Measurements from ENCODE around the gene RAP1GAP2.
"Not testable (repeated sequence)": the region's sequence is repeated elsewhere in the genome, so short reads cannot be mapped to it uniquely, and the experiment has no call there.

The RAP1GAP2 gene

DNA sequence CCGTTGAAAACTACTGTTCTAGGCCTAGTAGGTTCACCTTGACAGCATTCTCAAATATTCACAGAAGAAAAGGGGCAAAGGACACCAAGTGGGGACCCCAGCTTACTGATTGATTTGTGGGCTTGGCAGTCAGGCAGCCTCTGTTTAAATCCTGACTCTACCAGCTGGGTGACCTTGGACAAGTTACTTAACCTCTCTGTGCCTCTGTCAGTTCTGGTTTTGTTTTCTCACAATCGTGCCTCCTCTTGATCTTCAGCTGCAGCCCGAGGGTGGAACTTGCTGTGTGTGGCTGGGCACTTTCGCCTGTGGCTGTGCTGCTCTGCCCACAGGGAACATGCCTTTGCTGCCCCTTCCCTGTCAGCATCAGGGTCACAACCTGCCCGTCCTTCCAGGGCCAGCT lies 17.8 kb downstream of the RAP1GAP2 start:
- DNase-seq (ENCODE audit: low read depth in 1 of 2, low spot score in 1 of 2), result no peak

DNA sequence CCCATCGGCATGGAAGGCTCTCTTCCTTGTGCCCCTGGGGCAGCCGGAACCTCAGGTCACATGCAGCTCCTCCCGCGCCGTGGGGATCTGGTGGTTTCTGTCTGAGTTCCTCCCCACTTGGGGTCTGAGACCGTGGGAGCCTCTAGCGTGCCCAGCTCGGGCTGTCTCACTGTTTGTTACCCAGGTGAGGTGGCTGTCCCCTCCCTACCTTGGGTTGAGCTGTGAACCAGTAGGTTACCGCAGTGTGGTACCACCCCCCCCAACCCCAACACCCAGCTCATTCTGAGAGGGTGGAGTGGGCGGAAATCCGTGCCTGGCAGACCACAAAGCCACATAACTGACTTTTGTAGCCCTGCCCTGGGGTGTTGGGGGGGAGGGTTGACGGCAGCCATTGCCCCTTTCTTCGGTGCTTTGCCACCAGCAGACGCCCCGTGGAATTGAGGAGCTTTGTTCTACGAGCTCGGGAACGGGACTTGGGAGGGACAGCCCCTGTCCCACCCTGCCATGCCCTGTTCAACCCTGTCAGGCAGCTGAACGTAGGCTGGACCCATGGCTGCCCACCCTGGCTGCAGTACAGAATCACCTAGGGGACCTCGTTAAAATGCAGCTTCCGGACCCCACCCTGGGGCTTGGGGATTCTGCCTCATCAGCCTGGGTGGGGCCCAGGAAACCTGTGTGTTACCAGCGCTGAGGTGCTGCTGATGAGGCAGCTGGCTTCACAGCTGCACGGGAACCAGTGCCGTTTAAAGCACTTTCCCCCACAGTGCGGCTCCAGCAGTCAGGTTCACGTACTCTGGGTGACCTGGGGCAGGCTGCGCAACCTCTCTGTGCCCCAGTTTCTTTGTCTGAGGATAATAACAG lies 18.5 kb downstream of the RAP1GAP2 start:
- peak; percentile 63 to 85 for DNase-seq (ENCODE audit: low read depth in 1 of 2, low spot score in 1 of 2)

DNA sequence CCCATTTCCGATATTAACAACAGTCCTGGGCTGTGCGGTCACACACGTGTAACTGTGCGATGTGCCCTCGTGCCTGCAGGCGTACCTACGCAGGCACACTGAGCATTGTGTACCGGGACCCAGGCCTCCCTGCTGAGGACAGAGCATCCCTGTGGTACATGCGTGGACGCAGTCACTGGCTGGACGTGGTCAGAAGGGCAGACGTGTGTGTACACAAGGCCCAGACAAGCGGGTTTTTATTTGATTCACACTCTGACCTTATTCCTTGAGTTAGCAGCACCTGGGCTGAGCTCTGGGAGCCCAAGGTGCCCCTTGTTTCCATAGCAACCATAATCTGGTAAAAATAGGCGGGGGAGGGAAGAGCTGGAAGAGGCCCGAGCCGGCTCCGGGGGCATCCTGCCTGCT lies 19.5 kb downstream of the RAP1GAP2 start:
- DNase-seq (ENCODE audit: low read depth in 1 of 2, low spot score in 1 of 2), result no peak

DNA sequence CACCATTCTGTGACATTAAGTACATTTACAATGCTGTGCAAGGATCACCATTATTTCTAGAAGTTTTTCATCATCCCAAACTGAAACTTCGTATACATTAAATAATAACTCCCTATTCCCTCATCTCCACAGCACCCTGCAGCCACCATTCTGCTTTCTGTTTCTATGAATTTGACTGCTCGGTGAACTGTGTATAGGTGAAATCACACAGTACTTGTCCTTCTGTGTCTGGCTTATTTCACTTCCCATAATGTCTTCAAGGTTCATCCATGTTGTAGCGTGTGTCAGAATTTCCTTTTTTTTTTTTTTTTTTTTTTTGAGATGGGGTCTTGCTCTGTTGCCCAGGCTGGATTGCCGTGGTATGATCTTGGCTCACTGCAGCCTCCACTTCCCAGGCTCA lies 20.4 kb downstream of the RAP1GAP2 start:
- no peak for DNase-seq (ENCODE audit: low read depth in 1 of 2, low spot score in 1 of 2)

DNA sequence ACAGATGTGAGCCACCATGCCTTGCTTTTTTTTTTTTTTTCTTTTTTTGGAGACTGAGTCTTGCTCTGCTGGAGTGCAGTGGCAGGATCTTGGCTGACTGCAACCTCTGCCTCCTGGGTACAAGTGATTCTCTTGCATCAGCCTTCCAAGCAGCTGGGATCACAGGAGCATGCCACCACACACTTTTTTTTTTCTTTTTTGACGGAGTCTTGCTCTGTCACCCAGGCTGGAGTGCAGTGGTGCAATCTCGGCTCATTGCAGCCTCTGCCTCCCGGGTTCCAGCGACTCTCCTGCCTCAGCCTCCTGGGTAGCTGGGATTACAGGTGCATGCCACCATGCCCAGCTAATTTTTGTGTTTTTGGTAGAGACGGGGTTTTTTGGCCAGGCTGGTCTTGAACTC lies 23.1 kb downstream of the RAP1GAP2 start:
- not testable (repeated sequence) for DNase-seq (ENCODE audit: low read depth in 1 of 2, low spot score in 1 of 2)

DNA sequence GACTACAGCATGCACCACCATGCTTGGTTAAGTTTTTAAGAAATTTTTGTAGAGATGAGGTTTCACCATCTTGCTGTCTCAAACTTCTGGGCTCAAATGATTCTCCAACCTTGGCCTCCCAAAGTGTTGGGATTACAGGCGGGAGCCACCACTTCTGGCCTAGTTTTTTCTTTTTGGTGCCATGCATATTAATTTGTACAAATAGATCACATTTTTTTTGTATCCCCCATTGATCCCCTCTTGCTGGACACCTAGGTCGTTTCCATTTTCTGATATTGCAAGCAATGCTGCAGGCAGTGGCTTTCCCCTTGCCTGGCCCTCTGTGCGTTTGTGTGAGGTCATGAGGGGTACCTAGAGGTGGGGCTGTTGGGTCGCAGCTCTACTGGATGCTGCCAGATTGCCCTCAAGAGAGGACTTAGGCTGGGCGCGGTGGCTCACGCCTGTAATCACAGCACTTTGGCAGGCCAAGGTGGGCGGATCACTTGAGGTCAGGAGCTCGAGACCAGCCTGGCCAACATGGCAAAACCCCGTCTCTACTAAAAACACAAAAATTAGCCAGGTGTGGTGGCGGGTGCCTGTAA lies 23.8 kb downstream of the RAP1GAP2 start:
- DNase-seq (ENCODE audit: low read depth in 1 of 2, low spot score in 1 of 2), result no peak

DNA sequence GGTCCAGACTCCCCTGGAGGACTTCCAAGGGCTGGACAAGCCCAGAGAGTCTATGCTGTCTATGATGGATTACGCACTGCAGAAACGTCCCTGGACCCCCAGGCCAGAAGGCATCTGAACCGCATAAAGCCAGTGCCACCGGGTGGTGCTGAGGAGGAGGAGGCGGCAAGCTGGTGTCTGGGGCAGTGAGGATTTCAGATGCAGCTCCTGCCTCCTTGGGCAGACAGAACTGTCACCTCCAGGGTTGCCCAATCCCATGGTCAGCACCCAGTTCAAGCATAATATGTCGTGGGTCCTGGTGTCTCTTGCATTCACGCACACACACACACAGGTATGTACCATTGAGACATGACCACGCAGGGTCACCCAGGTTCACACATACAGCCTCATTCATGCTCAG lies 25.6 kb downstream of the RAP1GAP2 start:
- no peak for DNase-seq (ENCODE audit: low read depth in 1 of 2, low spot score in 1 of 2)

DNA sequence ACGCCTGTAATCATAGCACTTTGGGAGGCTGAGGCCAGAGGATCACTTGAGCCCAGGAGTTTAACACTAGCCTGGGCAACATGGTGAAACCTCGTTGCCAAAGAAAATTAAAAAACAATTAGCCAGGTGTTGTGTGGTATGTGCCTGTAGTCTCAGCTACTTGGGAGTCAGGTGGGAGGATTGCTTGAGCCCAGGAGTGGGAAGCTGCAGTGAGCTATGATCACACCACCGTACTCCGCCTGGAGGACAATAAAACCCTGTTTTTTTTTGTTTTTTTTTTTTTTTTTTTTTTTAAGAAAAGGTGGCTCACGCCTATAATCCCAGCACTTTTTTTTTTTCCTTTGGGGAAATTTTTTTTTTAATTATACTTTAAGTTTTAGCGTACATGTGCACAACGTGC lies 26.1 kb downstream of the RAP1GAP2 start:
- no peak for DNase-seq (ENCODE audit: low read depth in 1 of 2, low spot score in 1 of 2)

DNA sequence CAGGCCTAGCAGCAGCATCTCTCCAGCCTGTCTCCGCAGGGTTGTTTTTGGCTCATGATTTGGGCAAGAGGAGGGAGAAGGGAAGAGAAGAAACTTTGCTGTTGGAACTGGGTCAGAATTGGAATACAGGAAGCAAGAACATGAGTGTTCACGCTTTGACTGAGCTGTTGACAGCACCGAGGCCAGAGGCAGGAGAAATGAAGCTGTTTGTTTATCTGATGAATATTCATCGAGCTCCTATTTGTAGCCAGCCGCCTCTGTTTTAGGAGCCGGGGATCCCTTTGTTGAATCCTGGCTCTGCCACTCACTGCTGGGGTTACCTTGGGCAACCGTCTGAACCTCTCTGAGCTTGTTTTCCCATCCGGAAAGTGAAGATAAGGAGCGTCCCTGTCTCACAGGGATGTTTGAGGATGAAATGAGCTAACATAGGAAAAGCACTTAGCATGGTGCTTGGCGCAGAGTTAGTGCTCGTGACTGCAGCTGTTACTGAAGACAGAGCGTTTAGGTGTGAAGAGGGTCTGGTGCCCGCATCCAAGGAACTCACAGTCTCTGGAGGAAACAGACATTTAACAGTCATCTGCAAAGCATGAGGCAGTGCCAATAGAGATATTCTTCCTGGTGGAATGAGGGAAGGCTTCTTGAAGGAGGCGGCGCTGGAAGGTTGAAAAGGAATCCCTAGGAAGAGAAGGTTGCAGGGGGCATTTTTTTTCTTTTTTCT lies 29.2 kb downstream of the RAP1GAP2 start:
- no peak for DNase-seq (ENCODE audit: low read depth in 1 of 2, low spot score in 1 of 2)

DNA sequence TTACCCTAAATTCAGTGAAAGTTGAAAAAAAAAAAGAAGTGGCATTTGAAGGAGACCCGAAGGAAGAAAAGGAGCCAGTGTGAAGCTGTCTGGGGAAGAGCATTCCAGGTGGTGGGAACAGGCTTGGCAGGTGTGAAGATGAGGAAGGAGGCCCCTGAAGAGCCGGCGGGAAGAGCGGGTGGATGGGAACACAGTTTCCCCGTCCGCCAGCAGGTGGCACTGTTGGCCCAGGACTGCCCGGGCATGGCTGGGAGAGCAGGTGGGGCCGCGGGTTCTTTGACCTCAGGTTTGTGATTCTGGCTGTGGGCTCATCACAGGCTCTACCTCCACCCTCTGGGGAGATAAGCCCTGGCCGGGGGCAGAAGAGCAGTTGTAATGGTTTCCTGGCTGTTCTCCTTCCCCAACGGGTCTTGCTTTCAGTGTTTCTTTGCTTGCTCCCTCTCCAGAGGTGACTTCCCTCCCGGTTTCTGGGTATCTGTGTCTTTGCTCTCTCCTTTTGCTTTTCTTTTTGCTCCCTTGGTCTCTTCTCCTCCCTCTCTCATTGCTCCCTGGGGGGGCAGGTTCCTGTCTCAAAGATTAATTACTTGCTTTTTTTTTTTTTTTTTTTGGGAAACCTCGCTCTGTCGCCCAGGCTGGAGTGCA lies 32.3 kb downstream of the RAP1GAP2 start:
- DNase-seq (ENCODE audit: low read depth in 1 of 2, low spot score in 1 of 2), result peak; percentile 49 to 73

DNA sequence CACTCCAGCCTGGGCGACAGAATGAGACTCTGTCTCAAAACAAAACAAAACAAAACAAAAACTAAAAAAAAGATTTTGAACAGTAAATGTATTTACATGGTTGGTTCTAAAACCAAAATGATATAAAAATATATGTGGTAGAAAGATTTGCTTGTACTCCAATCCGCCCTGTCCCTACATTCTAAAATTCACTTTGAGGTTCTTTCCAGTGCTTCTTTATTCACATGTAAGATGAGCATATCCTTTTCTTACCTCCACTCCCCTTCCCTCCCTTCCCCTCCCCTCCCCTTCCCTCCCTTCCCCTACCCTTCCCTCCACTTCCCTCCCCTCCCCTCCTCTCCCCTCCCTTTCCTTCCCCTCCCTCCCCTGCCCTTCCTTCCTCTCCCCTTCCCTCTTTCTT lies 34.4 kb downstream of the RAP1GAP2 start:
- no peak for DNase-seq (ENCODE audit: low read depth in 1 of 2, low spot score in 1 of 2)

DNA sequence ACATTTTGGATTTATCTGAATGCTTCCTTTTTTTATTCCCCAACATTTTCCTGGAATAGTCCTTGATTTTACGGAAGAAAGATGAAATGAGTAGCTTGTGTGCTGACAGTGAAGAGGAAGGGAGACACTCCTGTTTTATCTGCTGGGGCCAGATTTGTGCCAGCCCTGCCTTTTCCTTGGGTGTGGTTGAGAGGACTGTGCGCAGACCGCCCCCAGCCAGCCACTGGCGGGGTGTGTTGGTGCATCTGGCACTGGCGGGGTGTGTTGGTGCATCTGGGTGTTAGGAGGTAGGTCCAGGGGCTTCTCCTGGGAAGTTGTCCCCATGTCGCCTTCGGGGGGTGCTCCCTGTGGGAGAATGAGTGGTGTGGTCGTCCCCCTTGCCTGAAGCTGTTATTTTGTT lies 39.5 kb downstream of the RAP1GAP2 start:
- DNase-seq (ENCODE audit: low read depth in 1 of 2, low spot score in 1 of 2), result no peak

DNA sequence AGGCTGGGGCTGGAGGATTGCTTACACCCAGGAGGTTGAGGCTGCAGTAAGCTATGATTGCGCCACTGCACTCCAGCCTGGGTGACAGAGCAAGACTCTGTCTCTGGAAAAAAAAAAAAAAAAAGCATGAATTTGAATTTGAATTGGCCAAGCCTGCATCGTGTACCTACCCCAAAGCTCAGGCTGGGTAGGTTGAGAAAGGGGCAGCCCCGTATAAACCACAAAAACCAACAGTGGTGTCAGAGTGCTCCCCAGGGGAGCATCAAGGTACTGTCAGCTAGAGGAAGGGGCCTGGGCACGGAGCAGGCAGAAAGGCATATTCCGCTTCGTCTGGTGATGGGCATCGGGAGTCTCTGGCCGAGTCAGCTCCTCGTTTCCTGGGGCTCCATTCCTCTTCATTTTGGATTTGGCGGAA lies 40.9 kb downstream of the RAP1GAP2 start:
- peak in 1 of 2 donors; percentile 8 for DNase-seq (ENCODE audit: low read depth in 1 of 2, low spot score in 1 of 2)

DNA sequence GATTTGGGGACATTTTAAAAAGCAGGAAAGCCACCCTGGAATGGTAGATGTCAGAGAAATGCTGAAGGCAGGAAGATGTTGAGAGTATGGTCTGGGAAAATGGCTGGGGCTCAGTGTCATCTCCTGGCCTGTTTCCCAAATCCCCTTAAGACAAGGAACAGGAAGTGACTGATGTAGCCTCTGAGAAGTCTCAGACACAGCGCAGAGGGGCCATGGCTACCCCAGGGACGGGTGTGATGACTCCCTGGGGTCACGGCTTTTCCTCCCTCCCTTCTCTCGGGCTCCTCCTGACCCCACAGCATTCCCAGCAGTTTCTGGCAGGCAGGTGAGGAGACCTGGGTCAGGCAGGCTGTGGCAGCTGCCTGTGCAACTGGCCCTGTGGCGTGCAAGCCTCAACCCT lies 45.4 kb downstream of the RAP1GAP2 start:
- DNase-seq (ENCODE audit: low read depth in 1 of 2, low spot score in 1 of 2), result no peak

DNA sequence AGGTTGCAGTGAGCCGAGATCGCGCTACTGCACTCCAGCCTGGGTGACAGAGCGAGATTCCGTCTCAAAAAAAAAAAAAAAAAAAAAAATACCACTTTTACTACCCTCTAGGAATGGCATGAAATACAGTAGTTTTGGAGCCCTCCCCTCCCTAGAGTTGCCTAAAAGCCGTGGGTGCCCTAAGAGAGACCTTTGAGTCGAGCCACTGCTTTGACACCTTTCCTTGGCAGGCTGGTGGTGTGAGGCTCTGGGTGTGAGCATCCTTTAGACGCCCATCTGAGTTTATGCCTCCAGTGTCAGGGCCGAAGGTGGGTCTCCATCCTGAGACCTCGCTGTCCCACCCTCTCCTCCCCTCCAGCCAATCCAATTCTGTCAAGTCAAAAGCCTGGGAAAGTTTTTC lies 46.2 kb downstream of the RAP1GAP2 start:
- DNase-seq (ENCODE audit: low read depth in 1 of 2, low spot score in 1 of 2), result no peak

DNA sequence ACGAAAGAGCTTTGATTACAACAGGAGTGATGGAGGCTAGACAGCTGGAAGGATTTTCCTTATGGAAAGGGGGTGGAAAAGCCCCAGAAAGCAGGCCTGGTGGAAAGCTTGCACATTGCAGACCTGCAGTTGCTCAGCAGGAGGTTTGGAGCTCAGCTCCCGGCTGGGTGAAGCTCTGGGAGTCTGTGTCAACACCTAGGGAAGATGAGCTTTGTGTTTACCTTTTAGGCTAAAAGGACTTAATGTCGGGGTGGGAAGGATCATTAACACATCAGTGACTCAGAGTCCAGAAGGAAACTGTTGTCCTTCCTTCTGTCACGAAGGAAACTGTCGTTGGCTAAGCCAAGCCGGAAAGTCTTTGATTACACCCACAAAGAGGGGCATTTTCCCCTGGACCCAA lies 48.2 kb downstream of the RAP1GAP2 start:
- DNase-seq (ENCODE audit: low read depth in 1 of 2, low spot score in 1 of 2), result no peak

DNA sequence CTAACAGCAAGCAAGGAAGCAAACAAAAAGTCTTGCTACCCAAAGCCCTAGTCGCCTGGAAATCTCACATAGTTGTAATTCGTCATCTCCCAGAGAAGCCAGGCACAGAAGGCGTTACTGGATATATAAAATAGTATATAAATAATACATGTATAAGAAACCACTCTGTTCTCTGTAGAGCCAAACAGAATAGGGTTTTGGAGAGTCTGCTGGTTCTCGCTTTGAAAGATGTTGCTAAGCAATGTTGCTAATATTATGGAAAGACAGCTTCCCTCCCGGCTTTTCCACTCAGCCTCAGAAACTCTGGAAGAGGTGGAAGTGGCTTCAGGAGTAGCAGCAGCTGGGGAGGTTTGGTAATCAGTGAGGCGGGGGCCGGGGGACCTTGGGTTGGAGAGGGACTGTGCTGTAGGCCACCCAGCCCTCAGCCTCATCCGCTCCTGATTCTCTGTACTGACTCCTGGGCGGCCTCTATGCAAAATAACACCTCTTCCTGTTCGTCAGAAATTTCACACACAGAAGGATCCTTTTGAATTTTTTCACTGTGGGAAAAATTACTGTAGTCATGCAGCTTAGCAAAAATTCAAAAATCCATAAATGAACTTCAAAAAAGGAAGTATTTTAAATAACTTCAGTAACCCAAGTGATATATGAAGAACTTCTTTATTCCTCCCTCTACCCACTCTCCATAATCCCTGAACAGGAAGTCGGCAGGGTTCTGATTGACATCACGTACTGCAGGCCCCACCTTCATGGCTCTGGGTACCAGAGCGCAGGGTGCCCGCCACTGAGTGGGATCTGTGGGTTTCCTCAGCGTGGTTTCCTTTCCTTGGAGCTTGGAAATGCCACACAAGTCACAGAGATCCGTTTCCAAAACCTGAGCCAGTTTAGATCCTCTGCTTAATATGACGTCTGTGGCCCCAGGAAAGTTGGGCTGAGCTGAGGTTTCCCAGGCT lies 51.4 kb downstream of the RAP1GAP2 start:
- DNase-seq (ENCODE audit: low read depth in 1 of 2, low spot score in 1 of 2), result no peak

DNA sequence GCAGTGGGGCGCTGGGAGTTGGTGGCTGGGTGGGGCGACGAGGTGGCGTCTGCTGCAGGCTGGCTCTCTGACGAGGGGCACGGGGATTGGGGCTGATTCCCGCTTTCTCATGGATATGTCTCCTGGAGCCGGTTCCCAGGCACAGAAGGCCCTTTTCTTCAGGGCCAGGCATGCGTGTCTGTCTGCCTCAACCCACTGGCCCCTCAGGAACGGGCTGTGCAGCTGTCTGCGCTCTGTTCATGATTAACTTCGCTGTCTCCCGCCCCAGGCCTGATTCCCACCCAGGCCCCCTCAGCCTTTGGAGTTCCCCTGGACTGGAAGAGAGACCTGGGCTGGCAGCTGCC lies 53.1 kb downstream of the RAP1GAP2 start:
- no peak for DNase-seq (ENCODE audit: low read depth in 1 of 2, low spot score in 1 of 2)

DNA sequence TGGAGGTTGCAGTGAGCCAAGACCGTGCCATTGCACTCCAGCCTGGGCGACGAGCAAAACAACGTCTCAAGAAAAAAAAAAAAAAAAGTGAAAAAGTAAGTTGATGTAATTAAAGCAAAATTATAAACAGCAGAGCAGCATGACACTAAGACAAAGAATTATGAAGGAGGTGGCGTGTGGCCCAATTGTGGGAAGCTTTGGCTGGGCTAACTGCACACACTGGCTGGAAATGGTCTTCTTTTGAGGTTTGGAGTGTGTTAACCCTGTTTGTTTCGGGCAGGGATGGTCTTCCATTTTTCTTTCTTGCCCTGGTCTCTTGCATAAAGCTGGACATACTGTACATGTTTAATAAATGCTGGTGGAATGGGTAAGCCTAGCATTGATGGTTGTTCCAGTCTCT lies 54.8 kb downstream of the RAP1GAP2 start:
- no peak for DNase-seq (ENCODE audit: low read depth in 1 of 2, low spot score in 1 of 2)

DNA sequence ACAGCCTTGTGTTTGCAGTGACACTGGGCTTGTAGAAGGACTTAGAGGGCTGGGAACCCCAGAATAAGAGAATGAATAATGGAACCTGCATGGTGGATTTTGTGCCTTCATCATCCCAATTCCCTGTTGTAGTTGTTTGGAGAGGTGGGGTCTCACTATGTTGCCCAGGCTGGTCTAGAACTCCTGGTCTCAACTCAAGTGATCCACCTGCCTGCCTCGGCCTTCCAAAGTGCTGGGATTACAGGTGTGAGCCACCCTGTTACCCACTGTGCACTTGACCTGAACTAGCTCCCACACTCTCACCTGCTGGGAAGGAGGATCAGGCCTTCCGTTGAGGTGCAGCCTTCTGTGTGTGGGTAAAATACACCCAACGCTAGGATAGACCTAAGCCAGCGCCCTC lies 55.4 kb downstream of the RAP1GAP2 start:
- DNase-seq (ENCODE audit: low read depth in 1 of 2, low spot score in 1 of 2), result no peak

DNA sequence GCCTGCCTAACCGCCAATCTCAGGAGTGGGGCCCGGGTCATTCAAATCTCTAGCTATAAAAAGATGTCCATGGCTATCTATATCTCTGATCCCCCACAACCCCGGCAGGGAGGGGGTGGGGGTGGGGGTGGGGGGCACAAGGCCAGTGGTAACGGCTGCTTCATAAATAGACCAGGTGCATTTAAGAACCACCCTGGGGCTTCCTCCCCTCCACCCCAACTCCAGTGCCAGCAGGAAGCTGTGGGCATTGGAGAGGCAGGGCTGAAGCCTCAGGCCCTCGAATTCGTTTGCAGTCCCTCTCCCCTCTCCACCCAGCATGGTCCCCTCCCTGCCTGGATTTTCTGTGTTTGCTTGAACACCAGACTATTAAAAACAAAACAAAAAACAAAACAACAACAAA lies 56.0 kb downstream of the RAP1GAP2 start:
- DNase-seq (ENCODE audit: low read depth in 1 of 2, low spot score in 1 of 2), result no peak
